ENCODE results near the gene TTLL8. TPM values are rescaled to one million over a fixed set of nuclear protein-coding genes. Genes with fewer than 3 reads are reported as not detected.

Gene TTLL8
- total RNA-seq, 1 donor: not detected

DNA sequence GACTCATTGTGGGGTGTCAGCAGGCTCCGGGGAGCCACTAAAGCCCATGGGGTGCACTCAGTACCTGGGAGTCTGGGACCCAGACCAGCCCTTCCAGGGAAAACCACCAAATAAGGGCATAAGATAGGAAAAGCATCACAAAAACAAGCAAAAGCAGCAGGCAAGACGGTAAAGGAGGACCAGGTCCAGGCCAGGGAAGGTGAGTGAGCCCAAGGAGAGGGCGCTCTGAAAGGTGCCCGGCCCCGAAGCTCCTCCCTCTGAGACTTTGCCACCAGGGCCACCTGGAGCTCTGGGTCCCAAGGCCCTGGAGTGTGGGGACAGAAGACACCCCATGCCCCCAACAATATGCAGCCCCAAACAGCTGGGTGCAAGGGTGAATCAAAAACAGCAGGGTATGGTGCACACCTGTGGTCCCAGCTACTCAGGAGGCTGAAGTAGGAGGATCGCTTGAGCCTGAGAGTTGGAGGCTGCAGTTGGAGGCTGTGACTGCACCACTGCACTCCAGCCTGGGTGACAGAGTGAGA is 40.3 kb downstream of the TTLL8 start:
- DNase-seq (ENCODE audit: low read depth): no peak
- no peak overlapping the region for H3K4me3 ChIP-seq (ENCODE audit: low read depth, low read length)
- TF ChIP-seq, protein P1, sequence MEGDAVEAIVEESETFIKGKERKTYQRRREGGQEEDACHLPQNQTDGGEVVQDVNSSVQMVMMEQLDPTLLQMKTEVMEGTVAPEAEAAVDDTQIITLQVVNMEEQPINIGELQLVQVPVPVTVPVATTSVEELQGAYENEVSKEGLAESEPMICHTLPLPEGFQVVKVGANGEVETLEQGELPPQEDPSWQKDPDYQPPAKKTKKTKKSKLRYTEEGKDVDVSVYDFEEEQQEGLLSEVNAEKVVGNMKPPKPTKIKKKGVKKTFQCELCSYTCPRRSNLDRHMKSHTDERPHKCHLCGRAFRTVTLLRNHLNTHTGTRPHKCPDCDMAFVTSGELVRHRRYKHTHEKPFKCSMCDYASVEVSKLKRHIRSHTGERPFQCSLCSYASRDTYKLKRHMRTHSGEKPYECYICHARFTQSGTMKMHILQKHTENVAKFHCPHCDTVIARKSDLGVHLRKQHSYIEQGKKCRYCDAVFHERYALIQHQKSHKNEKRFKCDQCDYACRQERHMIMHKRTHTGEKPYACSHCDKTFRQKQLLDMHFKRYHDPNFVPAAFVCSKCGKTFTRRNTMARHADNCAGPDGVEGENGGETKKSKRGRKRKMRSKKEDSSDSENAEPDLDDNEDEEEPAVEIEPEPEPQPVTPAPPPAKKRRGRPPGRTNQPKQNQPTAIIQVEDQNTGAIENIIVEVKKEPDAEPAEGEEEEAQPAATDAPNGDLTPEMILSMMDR (IDR thresholded peaks at IDR 0.05; ENCODE audit: insufficient read depth, low read length): no peak

DNA sequence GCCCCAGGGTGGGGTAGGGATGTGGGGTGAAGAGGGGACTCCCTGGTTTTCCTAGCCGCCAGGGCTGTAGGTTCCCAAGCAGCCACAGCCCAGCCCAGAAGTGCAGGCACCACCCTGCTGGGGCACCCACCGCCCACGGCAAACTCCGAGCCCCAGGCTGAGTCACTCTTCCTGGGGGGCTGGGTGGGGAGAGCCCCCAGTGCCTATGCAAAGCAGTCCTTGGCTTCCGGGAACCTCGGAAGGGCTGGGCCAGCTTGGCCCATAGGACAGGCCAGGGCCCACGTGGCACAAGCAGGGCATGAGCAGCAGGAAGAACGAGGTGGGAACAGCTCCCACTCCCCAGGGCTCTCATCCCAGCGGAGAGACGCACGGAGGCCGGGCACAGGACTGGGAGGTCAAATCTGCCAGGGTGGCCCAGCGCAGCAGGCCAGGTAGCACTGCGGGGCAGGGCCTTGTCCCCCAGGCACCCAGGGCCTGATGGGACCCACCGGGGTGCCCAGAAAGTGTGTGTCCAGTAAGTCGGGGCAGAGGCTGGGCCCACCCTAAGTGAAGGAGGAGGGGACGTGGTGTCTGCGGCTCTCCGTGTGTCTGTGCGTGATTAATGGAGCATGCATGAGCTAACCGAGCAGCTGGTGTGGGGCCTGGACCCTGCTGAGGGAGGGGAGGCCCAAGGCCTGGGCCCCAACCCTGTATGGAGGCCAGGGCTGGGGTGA is 41.0 kb downstream of the TTLL8 start:
- no peak for DNase-seq (ENCODE audit: low read depth)
- TF ChIP-seq, protein P1 (IDR thresholded peaks at IDR 0.05; ENCODE audit: insufficient read depth, low read length): no peak
- H3K4me3 ChIP-seq (ENCODE audit: low read depth, low read length): no peak overlapping the region

DNA sequence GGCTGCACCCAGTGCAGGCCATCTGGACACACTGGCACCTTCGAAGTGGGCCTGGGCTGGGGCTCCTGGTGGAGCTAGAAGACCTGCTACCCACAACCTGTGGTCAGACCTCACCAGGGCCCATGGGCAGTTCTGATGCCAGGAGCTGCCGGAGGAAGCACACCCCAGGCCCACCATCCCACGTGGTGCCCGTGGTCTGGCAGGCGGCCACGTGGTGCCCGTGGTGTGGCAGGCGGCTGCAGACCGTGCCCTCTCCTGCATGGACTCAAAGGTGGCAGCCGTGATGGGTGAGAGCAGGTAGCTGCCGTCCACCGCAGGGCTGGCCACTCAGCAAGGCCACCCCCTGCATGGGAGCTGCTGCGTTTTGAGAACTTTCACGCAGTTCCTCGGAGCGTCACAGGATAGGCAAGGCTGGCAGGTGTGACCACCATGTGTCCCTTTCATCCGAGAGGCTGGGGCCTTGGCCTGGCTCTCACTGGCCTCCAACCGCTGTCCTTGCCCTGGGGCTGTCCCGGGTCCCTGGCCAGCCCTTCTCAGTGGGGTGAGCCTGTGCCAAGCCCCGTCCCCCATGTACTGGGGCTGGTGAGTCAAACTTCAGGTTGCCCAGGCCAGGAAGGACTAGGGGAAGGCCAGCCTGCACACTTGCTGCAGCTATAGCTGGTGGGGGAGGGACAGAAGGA is 41.6 kb downstream of the TTLL8 start:
- TF ChIP-seq, protein P1 (IDR thresholded peaks at IDR 0.05; ENCODE audit: insufficient read depth, low read length): no peak
- no peak for DNase-seq (ENCODE audit: low read depth)
- H3K4me3 ChIP-seq (ENCODE audit: low read depth, low read length): no peak overlapping the region

DNA sequence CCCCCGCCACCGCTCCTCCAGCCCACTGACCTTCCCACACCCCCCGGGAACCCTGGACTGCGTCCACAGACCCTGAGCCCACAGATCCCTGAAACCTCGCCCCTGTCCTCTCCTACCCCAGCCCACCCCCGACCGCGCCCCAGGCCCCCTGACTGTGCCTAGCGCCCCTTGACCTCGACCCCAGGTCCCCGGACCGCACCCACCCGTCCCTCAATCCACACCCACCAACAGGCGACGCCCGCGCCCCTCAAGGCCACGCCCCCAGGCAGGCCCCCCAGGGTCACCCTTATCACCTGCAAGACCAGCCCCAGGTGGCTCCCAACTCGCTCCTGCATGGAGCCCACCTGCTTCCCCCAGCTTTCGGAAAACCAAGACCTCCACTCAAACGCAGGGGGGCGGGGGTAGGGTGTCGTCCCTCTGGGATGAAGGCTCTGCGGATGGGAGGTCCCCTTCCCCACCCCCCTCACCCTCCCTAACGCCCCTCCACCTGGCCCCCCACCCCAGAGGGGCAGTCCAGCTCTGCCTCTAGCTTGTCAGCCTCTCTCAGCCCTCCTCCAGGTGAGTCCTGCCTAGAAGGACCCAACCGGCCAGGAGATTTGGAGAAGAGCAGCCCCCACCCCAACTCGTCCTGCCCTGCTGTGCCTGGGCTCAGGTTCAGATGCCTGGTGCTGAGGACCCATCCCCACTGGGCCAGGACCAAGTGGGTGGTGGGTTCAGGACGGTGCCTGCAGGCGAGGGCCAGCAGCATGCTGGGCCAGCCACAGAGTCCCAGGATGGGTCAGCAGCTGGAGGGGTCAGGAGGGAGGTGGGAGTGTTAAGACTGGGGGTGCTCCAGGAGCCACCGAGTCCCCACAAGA is 42.4 kb downstream of the TTLL8 start:
- DNase-seq (ENCODE audit: low read depth): no peak
- TF ChIP-seq, protein P1 (IDR thresholded peaks at IDR 0.05; ENCODE audit: insufficient read depth, low read length): no peak
- H3K4me3 ChIP-seq (ENCODE audit: low read depth, low read length): no peak overlapping the region

DNA sequence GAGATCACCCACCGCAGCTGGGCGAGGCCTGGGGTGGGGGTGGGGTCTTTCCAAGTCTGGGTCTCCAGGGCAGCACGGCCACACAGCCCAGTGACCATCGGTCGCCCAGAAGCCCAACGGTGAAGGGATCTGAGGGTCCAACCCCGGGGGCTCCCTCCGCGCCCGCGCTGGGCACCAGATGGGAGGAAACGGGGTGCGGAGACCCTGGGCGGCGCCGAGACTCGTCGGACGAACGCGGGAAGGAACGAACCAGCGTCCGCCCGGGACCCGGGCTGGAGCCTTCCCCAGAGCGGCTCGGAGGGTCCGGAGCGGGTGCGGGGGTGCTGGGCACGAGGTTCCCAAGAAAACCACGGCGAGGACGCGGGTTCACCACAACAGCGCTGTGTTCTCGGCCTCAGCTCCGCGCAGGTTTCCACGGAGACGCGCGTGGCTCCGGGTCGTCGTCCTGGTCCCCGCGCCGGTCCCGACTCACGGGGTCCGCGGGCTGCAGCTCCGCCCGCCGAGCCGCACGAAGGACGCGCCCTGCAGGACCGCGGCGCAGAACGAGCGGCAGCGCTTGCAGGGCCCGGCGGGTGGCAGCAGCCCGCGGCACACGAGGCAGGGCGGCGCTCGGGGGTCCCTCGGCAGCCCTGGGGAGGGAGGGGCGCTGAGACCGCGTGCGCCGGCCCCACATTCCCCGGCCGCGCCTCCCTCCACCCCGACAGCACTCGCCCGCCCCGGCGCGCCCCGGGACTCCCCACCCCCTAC is 43.3 kb downstream of the TTLL8 start:
- no peak for DNase-seq (ENCODE audit: low read depth)
- TF ChIP-seq, protein P1 (IDR thresholded peaks at IDR 0.05; ENCODE audit: insufficient read depth, low read length): no peak
- no peak overlapping the region for H3K4me3 ChIP-seq (ENCODE audit: low read depth, low read length)

DNA sequence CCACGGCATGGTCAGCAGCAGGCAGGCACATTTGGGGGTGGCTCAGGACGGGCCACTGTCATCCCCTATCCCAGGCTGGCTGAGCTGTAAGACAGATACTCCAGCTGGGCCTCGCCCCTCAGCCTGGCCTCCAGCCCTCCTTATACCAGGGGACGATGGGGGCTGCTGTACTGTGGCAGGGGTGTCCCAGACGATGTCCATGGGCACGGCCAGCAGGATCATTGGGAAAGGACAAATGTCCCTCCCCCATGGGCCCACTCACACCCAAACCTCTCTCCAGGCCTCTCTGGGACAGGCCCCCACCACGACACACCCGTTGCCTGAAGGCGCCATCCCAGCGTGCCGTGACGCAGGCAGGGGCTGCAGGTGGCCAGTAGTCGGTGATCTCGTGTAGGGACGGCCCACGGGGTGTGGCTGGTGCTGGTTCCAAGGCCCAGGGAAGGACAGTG is 44.0 kb downstream of the TTLL8 start:
- TF ChIP-seq, protein P1 (IDR thresholded peaks at IDR 0.05; ENCODE audit: insufficient read depth, low read length): no peak
- no peak for DNase-seq (ENCODE audit: low read depth)
- H3K4me3 ChIP-seq (ENCODE audit: low read depth, low read length): no peak overlapping the region

All from fibroblast of the aortic adventitia (primary cell).